Fibroblast of gingiva (primary cell): ENCODE results near the gene KCNJ12.
"Not testable (repeated sequence)": the region's sequence is repeated elsewhere in the genome, so short reads cannot be mapped to it uniquely, and the experiment has no call there.

Source experiments
- DNase-seq: peaks from one replicate; pipeline ENCODE4 v3.0.0-alpha.2; 2011; ENCODE audit warnings: low read depth

KCNJ12 gene

DNA sequence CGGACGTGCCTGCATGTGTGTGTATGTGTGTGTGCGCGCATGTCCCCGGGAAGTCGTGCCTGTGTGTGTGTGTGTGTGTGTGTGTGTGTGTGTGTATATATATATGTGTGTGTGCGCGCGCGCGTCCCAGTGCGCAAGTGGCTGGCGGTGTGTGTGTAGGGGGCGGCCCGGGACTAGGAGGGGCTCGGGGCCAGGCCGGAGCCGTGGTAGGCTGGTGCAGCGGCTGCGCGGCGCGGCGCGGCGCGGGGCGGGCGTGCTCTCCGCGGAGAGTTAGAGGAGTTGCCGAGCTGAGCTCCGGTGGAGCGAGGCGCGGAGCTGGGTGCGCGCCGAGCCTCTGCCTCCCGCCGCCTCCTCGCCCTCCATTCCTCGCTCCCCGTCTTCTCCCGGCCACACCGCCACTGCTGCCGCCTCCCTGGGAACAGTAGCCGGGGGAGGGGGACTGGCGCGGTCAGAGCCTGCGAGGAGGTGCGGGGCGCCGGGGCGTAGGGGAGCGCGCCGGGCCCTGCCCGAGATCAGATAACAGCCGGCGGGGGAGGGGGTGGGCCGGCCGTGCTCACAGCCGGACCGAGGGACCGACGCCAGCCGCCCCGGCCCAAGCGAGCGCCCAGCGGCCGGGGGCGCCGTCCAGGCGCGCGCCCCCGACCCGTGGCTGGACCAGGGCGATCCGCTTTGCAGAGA is at the start of gene KCNJ12:
TSS of gene KCNJ12 (plus strand) at position 277 of the 678 bp plus-strand sequence. CDS start 38,986 bp downstream, outside the sequence.
- no peak for DNase-seq

DNA sequence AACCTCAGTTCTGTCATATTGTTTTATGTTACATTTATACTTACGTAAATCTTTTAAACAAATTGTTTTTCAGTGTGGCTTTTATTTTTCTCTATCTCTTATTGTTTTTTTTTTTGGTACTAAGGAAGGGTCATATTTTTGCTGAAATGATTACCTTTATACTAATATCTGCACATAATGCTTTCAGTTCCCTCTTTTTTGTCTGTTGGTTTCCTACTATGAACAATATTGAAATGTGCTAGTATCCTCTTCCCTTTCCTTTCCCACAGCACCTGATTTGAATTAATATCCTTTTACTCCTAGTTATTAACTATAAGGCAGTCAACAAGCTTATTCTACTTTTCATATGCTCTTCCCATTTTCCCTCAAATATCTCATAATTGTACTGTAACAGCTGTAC is 48.2 kb upstream of the KCNJ12 start:
- not testable (repeated sequence) for DNase-seq

DNA sequence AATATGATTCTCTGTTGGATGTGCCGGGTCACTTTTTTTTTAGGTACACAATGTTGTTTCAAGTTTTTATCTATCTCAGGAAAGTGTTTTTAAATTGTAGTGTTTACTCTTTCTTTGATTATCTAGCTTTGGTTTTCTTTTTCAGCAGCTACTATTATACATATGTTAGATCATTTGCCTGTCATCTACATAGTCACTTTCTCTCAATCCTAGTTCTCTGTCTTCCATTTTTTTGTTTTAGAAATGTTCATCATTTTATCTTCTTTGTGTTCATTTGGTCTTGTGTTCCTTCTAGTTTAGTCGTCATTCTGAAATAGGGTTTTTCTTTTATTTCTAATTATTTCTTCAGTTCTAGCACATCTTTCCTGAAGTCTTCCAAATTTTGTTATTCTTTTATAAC is 47.4 kb upstream of the KCNJ12 start:
- not testable (repeated sequence) for DNase-seq

DNA sequence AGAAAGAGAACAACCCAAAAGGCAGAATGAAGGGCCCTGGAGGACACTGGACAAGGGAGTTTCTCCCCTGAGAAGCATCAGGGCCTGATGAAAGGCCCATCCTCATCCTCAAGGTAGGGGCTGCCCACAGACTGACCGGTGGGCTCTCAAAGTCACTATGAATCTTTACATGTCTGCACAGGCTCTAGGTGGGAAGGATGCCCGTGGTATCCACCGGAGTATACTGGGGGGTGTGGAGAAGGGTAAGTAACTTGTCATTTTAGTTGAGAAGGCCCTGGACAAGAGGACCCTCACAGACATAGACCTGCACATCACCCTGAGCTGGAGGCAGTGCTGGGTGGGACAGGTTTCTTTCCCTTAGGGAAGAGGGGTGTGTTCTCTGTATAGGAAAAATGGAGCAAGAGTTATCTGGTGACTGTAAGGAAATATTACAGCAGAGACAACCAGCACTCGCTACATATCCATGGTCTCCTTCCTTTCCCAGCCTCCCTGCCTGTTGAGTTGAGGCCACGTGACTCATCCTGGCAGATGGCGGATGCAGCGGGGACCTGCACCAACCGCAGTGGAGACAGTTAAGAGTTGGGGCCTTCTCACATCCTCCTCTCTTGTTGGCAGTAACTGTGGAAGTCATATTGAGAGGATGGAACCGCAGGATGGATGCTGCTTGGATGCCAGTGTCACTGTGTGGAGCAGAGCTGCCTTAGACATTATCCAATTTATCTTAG is 45.6 kb upstream of the KCNJ12 start:
- DNase-seq, result no peak

DNA sequence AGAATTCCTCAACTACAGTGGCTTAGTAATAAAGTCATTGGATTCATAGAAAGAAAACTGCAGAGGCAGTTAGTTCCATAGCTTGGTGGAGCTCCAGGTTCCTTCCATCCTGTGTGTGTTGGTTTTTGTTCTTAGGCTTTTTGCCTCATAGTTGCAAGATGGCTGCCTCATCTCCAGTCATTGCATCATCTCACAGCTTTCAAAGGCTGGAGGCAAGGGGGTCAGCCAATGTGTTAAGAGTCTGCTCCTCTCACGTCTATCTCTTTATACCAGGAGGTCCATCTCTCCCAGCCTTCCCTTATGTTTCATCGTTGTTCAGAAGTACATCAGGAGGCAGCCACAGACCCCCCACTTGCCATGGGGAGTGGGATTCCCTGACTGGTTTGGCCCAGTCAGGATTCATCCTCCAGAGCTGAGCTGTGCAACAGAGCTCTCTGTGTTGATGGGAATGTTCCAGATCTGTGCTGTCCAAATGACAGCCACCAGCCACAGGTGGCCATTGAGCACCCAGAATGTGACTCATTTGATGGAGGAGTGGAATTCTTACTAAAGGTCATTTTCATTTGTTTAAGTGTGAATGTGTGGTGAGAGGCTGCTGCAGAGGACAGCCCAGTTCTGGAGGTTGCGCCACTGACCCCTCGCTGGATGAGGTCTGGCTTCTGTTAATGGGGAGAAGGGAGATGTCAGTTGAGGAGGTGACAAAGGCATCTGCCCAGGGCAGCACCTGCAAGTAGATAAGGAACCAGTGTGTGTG is 39.4 kb upstream of the KCNJ12 start:
- DNase-seq, result not testable (repeated sequence)

DNA sequence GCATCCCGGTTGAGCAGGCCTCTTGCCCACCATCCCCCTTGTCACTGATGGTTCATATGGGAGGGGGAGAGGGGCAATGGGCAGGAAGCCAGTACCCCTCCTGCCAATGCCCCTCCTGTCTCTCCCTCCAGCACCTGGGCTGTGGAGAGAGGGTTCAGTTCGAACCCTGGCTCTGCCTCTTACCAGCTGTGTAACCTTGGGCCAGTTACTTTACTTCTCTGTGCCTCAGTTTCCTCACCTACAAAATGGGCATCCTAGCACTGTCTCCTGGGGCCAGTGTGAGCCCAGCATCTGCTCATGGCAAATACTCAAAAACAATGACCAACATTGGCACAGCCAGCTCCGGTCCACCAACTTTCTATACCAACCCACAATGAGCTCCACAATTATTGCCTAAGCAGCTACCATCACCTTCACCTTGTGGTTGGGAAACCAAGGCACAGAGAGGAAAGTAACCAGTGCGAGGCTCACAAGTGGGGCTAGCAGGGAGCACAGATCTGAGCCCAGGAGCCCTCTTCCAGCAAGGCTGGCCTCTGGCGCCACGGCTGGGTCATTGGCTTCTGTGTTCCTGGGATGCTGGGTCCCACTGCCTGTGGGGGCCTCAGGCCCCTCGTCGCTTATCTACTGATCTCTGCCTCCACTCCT is 38.1 kb upstream of the KCNJ12 start:
- DNase-seq, result not testable (repeated sequence)

DNA sequence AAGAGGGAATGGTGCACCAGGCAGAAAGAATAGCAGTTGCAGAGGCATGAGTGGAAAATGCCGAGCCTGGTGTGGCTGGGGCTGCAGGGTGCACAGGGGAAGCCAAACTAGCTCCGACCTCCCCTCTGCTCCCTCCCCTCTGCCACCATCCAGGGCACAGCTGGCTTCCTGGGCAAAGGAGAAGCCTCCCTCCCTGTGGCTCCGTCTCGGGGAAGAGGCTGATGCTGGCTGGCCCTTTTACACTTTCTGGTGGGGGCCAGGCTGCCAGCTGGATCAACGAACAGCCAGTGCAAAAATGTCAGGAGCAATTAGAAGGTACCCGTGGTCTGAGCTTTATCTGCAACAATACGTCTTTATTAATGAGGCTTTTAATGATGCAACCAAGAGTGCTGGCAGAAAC is 37.1 kb upstream of the KCNJ12 start:
- DNase-seq, result no peak

DNA sequence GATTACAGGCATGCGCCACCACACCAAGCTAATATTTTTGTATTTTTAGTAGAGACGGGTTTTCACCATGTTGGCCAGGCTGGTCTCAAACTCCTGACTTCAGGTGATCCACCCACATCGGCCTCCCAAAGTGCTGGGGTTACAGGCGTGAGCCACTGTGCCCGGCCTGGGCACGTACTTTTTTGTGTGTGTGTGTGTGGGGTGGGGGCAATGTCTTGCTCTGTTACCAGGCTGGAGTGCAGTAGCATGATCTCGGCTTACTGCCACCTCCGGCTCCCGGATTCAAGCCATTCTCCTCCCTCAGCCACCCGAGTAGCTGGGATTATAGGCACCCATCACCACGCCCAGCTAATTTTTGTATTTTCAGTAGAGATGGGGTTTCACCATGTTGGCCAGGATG is 36.6 kb upstream of the KCNJ12 start:
- DNase-seq, result not testable (repeated sequence)

DNA sequence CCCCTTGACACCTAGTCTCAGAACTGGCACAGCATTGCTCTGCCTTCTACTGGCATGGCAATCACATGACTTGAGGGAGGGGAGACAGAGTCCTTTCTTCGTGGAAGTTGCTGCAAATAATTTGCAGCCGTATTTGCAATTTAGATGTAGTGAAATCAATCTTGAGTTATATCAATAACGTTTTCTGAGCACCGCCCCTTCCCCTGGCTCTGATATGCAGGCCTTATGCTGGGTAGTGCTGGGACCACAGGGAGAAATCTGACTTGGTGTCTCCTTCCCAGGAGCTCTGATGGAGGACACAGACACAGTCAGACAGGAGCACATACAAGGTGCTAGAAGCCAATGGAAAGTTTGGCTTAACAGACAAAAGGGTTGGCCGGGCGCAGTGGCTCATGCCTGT is 35.8 kb upstream of the KCNJ12 start:
- DNase-seq, result not testable (repeated sequence)

DNA sequence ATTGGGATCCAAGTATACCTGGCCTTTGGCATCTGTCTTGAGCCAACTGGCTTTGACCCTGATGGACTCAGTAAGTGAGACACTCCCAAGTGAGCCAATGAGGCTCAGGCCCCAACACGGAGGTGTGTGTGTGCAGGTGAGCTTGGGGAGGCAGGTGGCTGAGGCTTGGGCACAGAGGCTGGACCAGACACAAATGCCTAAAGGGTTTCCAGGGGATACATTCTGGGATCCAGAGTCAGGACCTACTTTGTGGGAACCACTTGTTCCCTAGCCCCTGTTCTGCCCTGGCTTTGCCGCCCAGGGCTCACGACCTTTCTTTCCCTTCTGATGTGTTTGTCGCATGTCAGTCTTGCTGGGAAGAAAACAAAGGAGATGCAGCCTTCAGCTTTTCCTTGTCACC is 34.9 kb upstream of the KCNJ12 start:
- not testable (repeated sequence) for DNase-seq

DNA sequence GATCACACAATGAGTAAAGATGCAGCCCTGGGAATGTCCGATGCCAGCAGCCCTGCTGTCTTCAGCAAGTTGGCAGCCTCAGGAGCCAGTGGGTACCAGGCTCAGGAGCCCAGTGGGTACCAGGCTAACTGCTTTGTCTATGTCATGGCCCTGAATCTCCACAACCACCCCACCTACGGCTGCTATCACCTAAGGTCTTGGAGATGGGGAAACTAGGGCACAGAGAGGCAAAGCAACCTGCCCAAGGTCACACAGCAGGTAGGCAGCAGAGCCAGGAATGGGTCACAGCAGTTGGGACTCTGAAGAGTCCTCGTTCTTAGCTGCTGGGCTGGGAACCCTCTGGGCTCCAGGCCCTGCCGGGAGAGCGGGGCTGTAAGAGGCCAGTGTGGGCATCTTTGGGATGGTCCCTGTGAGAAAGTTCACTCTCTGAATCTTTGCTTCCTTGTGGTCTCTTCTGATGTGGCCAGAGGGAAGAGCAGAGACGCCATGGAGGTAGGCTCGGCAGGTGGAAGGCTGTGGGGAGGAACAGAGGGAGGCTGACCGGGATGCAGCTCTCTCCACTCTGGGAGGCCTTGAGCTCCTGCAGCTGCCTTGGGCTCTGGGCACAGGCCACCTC is 34.1 kb upstream of the KCNJ12 start:
- not testable (repeated sequence) for DNase-seq

DNA sequence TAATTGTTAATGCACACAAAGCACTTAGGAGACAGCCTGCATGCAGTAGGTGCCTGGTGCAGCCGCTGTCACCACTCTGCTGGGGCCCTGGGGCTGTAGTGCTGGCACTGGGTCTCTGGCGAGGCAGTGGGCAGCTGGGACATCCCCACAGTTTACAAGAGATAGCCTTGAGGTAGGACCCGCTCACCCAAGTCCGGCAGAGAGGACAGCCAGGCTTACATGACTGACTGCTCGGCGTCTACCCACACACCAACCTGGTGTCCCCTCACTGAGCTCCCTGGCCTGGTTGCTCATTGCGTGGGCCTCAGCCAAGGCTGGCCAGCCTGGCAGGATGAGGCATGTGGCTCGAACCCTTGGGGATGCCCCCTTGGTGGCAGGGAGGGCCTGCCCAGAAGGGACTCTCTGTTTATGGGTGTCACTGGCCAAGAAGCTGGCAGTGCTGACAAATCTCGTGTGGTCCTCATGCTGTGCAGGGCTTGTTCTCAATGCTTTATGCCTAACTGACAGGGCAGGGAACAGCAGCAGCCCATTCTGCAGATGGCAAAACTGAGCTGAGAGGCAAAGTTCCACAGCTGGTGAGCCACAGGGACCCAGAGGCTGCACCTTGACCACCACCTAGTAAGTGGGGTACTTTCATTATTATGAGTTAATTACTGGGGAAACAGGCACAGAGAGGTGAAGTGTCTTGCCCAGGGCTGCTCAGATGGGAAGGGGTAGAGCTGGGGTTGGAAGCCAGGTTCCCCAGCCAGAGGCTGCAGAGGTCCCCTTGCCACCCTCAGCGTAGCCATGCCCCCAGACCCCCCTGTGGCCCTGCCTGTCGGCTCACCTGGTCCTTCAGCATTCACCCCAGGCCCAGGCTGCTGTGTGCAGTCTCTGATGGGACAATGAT is 32.9 kb upstream of the KCNJ12 start:
- DNase-seq, result not testable (repeated sequence)

DNA sequence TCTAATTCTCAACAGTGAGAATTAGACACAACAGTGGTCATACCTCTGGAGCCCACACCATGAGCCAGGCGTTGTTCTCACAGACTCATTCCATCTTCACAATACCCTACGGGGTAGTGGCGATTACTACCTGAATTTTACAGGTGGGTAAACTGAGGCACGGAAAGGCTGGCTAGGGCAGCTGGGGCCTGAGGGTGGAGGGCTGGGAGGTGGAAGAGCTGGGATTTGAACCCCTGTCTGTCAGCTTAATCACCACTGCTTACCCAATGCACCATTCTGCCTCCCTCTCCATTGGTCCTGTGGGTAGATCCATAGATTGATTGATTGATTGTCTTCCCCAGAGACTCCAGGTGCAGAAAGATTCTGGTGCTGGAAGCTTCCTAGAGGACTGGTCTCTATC is 31.4 kb upstream of the KCNJ12 start:
- DNase-seq, result not testable (repeated sequence)

DNA sequence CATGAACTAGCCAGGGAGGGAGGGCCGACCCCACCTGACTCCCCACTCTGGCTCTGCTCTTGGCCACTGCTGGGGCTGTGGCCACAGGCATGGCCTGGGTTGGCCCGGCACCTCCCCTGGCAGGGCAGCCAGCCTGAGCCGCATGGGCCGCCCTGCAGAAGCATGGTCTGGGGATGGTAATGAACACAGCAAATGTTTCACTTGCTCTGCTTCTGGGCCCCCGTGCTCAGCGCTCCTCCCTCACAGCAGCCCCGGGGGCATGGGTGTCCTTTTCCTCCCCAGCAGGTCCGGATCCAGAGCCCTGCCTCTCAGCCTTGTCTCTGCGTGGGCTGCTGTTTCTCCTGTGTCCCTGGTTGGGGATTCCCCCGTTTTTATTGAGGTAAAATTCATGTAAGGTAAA is 30.9 kb upstream of the KCNJ12 start:
- DNase-seq, result no peak

DNA sequence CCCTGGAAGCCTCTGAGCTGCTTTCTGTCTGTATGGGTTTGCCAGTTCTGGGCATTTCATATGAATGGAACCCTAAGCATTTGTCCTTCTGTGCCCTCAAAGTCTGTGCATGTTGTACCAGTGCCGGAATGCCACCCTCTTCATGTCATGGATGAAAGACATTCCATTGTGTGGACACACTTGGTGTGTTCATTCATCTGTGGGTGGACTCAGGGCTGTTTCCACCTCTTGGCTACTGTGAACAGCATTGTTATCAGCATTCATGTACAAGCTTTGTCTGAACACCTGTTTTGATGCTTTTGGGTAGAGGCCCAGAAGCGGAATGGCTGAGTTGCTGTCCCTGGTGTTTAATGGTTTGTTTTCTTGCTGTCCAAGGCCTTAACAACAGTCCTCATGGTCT is 30.1 kb upstream of the KCNJ12 start:
- DNase-seq, result not testable (repeated sequence)

DNA sequence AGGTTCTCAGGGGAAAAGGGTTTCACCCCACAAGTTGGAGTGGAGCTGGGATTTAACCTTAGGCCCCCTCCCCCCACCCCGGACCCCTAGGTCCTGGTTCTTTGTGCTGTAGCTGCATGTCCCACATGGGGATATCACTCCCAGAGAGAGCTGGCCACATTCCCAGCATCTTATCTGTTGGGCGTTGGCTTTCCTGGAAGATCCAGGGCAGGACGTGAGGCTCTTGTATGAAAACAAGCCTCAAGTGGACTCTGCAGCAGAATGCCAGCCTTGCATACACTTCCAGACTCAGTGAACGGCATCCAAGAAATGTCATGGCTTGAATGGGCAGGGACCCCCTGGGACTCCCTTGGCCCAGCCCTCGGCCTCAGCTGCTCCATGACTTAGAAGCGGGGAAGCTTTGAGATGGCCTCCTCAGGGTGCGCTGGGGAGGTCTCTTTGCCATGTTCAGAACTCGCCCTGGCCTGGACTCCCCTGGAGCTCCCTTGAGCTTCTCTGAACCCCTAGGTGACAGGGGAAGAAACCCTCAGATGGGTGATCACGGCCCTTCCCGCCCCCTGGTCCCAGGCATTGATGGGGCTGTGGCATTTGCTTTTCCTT is 29.4 kb upstream of the KCNJ12 start:
- DNase-seq, result not testable (repeated sequence)

DNA sequence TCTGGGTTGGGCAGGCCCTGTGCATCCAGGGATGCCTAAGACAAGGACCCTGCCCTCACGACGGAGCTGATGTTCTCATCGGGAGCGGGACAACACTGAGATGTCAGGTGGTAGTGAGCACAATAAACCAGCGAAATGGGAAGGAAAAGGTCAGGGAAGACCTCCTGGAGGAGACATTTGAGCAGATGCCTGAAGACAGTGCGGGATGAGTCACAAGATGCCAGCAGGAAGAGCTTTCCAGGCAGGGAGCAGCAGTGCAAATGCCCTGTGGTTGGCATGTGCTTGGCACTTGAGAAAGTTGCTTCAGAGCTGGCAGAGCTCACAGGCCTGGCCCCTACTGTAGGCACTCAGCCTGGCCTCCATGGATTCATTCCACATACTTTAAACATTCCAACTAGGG is 28.5 kb upstream of the KCNJ12 start:
- DNase-seq, result not testable (repeated sequence)

DNA sequence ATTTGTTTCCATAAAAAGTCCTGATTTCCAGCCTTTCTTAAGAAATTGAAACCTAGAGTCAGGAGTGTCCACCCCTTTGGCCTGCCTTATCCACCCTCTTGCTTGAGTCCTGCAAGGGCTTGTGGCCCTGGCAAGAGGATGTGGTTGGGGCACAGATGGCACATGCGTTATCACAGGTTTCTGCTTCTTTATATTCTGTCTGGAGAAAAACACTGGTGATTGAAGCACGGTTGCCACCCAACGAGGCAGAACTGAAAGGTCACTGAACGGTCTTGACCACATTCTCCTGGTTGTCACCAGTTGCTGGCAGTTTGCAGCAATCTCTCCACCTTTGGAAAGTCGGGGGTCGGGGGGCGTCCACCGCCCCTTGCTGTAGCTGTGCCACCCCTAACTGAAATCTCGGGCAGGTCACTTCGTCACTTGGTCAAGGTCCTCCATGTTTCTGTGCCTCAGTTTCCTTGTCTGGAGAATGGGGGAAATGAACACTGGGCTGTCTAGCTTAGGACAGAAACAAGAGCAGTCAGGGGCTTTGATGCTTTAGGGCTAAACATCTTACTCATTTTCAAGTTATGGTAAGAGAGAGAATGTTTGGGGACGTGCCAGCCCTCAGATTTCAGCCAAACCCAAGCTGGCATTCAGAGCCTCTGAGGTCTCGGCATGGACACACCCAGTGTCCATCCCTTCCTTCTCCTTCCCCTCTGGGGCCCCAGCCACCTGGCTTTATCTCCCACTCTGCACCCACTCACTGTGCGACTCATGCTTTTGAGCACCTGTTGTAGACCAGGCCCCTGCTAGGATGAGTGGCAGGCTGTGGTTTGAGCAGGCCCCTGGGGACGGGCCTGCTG is 27.9 kb upstream of the KCNJ12 start:
- DNase-seq, result not testable (repeated sequence)

DNA sequence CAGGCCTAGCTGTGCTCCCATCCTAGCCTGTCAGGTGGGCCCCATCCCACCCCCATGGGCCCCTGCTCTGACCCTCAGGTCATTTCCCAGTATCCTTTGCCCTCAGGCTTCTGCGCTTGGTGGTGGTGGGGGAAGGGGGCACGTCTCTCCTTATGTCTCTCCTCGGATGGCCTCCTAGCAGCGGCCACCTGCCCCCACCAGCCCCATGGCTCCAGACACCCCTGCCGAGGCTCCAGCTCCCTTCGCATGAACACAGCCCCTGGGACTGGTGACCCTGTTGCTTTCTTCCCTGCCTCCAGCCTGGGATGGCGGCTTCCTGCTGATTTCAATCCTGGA is 27.3 kb upstream of the KCNJ12 start:
- DNase-seq, result not testable (repeated sequence)
